Heart left ventricle (tissue), 13 donors: Measurements from ENCODE around the gene IBTK.

Source experiments
- POLR2A ChIP-seq, 2 donors: fragments of 450-650 bp; IDR thresholded peaks; one replicate each; pipeline ENCODE4 v1.6.1; 2017; ENCODE audit warnings: antibody characterized with exemption in 2 of 2, mild to moderate bottlenecking in 2 of 2, moderate library complexity in 2 of 2
- TF ChIP-seq, protein P1 (sequence below), 12 donors: fragments of 200-600 bp; sonication (generic) in 4 of 12; IDR thresholded peaks; one replicate each; pipeline versions ENCODE4 v1.5.0 to v1.8.0; 2018 to 2022; ENCODE audit warnings: antibody characterized with exemption in 12 of 12, mild to moderate bottlenecking in 5 of 12
- donor health status: ischemic (EF 13 %, LVEDD 7.1; RV severe dilation, severe dysfunction).
- donor health status: DM: no; HTN: yes; CAD: no.
- donor health status: DM: no; HTN: no; CAD: no.
- donor health status: ischemic (EF 25% LVEDD 6.9; RV normal size, moderate dysfunction).
- donor health status: ischemic (EF 25% LVEDD 5.7; RV mildly dilated, moderate dysfunction).
- donor health status: ischemic (EF 35%, LVEDD 5.7; RV mildly dilated, moderate dysfunction).
- donor health status: nonischemic (EF 11% LVEDD 7.7; RV severe dilation, severe dysfunction).
- donor health status: DM: yes; HTN: yes; CAD: no.
- donor health status: PGD.
- donor health status: ischemic (EF 29% LVEDD 5.4; RV normal size, mild dysfunction).
- donor health status: nonischemic (EF 23%, LVEDD 6.1; RV moderate dilation, normal function).

- TF ChIP-seq, protein P1, sequence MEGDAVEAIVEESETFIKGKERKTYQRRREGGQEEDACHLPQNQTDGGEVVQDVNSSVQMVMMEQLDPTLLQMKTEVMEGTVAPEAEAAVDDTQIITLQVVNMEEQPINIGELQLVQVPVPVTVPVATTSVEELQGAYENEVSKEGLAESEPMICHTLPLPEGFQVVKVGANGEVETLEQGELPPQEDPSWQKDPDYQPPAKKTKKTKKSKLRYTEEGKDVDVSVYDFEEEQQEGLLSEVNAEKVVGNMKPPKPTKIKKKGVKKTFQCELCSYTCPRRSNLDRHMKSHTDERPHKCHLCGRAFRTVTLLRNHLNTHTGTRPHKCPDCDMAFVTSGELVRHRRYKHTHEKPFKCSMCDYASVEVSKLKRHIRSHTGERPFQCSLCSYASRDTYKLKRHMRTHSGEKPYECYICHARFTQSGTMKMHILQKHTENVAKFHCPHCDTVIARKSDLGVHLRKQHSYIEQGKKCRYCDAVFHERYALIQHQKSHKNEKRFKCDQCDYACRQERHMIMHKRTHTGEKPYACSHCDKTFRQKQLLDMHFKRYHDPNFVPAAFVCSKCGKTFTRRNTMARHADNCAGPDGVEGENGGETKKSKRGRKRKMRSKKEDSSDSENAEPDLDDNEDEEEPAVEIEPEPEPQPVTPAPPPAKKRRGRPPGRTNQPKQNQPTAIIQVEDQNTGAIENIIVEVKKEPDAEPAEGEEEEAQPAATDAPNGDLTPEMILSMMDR (IDR thresholded peaks at IDR 0.05) = no peak
- TF ChIP-seq POLR2A (IDR thresholded peaks at IDR 0.05) = no peak
Measured at GRCh38 chr6:82259389-82259788, 11.8 kb upstream of the IBTK start.
